HuH-7 (cell line): ENCODE measurements around the gene DNAJC15.
A peak's percentile ranks its signal among the peaks of the same experiment; 100 is the strongest.
"Not testable (repeated sequence)": the region's sequence is repeated elsewhere in the genome, so short reads cannot be mapped to it uniquely, and the experiment has no call there.

Experiments
- DNase-seq: peaks from one replicate; pipeline ENCODE4 v3.0.0; 2011; ENCODE audit warnings: low spot score

DNAJC15 gene

GRCh38 chr13:43045302-43045773 lies 22.0 kb downstream of the DNAJC15 start:
- DNase-seq, result not testable (repeated sequence)

DNA sequence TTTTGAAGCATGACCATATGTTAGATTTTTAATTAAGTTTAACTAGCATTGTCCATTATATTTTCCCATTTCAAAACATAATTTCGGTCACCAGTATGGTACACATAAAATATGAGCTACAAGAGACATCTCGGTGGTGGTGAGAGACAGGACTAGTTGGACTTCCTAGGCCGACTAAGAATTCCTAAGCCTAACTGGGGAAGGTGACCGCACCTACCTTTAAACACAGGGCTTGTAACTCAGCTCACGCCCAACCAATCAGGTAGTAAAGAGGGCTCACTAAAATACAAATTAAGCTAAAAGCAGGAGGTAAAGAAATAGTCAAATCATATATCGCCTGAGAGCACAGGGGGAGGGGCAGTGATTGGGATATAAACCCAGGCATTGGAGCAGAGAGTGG lies 22.9 kb downstream of the DNAJC15 start:
- no peak for DNase-seq

DNA sequence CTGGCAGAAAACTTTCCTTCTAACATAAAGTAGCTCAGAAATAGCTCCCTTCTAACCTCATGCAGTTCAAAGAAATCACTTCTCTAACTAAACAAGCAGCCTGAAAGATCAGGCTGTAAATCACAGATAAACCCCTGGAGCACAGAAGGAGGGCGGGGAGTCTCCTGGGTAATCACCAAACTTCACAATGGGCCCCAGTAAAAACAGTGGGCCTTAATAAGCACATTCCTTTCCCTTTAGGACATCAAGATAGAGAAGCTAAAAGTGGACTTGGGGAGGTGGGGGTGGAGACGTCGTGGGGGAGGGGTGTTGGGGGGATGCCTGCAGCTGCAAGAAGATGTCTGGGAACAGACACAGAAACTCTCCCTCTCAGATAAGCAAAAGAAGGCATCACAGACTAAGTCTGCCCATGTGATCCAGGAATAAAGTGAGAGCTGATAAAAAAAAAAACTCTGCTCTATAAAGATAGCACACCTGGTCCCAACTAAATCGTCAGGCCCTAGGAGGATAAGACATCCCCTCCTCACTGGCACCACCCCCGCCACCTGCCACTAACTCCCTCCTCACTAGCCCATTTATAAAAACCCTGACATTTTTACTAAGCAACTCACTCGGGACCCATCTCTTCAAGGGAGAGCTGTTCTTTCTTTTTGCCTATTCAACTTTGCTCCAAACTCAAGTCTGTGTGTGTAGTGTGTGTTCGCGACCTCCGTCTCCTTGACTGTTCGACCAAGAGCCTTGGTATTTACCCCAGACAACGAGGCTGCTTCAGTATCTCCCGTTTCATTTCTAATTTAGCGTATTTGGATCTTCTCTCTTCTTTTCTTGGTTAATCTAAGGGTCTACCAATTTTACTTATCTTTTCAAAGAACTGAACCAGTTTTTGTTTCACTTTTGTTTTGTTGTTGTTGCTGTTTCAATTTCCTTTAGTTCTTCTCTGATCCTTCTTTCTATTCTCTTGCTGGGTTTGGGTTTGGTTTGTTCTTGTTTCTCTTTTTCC lies 31.7 kb downstream of the DNAJC15 start:
- peak; percentile 5 for DNase-seq

GRCh38 chr13:43057653-43058317 lies 34.4 kb downstream of the DNAJC15 start:
- no peak for DNase-seq

DNA sequence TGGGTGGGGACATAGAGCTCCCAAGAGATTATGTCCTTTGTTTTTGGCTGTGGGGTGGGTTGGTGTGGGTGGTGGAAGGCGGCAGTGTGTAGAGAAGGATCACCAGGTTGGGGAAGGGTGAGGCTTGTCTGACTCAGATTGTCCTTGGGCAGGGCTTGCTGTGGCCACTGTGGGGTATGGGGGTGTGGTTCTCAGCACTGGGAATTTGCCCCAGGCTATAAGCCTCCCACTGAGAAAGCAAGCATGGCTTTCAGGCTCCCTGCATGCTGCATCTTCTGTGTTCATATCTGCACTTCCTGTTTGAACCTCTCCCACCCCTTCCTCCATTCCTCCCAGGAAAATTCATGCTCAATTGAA lies 34.9 kb downstream of the DNAJC15 start:
- DNase-seq, result no peak

DNA sequence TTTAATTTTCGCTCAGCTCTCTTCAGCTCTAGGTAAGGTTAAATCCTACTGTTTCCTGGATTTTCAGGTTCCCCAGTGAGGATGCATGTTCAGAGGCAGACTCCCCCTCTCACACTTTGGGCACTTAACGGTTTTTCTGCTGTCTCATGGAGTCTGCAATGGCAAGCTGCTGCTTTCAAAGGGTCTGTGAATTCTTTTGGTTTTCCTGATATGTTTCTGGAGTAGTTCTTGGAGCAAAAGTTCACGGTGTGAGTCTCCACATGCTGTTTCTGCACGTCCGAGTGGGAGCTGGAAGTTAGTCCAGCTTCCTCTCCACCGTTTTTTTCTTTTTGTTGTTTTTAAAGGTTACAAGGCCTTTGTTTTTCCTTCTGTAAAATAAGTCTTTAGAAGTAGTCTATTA lies 35.4 kb downstream of the DNAJC15 start:
- no peak for DNase-seq

- not testable (repeated sequence) for DNase-seq
These were observed 36.4 kb downstream of the DNAJC15 start for GRCh38 chr13:43059779-43060178.

DNA sequence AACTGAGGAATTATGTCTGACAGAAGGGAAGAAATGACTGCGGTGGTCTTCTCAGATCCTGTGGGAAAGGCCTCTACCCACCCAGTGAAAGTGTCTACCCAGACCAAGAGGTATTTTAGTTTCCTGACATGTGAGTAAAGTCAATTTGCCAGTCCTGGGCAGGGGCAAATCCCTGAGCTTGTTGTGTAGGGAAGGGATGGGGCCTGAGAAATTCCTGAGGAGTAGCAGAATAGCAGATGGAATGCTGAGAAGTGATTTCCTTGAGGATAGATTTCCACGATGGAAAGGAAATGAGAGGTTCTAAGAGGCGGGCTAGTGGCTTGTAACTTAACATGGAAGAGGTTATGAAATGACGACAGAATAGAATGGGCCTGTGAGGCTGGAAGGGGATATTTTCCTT lies 37.4 kb downstream of the DNAJC15 start:
- DNase-seq, result not testable (repeated sequence)

DNA sequence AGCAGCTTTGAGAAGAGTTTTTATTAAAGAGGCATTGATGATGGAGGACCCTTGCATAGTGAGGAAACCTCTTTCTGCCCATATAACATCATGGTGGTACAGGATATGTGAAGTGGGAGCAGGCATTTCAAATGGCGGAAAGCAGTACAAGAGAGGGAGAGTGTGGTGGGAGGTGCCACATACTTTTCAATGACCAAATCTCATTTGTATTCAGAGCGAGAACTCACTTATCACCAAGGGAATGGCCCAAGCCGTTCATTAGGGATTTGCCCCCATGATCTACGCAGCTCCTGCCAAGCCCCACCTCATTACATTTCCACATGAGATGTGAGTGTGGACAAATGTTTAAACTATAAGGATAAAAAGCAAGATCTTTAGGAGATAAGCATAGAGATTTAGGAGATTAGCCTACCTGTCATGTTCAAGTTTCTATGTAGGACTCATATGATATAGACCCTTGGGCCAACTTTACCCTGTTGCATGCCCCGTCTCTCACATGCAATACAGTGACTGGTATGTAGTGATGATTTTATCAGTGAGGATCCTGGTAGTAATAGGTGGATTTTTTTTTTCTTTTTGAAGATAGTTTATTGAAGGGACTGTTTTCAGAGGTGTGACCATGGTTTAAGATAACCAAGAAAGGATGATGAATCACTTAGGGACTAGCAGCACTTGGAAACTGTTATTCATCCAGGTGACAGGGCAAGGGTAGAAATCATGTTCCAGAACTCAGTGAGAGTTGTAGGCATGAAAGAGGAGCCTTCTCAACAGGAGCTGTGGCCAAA lies 38.3 kb downstream of the DNAJC15 start:
- no peak for DNase-seq

DNA sequence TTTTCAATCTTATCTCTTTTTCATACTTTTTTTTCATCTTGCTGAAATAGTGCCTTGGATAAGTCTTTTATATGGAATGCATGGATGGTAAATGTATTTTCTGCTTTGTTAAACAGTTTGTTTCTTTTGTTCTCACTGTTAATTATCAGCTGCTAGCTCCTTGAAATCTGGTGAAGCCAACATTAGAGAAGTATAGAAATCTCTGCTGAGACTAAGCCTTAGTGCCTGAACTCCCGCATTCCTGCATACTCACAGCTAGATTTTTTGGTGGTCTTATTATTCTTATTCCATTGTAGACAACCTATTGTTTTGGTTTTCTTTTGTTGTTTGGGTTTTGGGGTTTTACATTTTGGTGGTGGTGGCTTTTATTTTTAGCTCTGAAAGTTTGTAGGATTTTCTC lies 48.4 kb downstream of the DNAJC15 start:
- no peak for DNase-seq

GRCh38 chr13:43072394-43072793 lies 49.0 kb downstream of the DNAJC15 start:
- no peak for DNase-seq

GRCh38 chr13:43074824-43075510 lies 51.6 kb downstream of the DNAJC15 start:
- no peak for DNase-seq

DNA sequence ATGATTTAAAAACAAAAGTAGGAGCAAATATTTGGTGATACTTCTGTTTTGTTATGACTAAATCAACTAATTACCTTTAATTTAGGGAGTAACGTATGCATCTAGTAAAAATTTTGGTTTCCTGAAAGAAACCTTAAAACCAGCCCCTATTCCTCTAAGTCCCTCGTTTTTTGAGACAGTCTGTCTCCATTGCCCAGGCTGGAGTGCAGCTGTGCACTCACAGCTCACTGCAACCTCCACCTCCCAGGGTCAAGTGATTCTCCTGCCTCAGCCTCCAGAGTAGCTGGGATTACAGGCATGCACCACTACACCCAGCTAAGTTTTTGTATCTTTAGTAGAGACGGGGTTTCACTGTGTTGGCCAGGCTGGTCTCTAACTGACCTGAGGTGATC lies 52.1 kb downstream of the DNAJC15 start:
- not testable (repeated sequence) for DNase-seq

GRCh38 chr13:43077046-43077445 lies 53.7 kb downstream of the DNAJC15 start:
- DNase-seq, result no peak

DNA sequence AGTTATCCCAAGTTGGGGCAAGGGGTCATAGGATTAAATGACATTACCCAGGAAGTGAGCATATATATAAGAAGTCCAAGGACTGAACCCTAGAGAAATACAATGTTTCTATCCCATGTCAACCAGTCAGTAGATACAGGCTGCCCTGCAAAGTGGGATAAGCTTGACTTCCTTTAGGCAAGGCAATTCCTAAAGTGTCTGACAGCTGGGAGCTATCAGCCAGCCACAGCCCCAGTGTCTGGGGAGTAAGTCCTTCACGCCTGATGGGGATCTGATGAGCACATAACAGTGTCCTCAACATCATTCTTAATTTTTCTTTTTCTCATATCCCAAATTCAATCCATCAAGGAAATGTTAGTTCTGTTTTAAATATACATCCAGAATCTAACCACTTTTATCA lies 54.1 kb downstream of the DNAJC15 start:
- no peak for DNase-seq

DNA sequence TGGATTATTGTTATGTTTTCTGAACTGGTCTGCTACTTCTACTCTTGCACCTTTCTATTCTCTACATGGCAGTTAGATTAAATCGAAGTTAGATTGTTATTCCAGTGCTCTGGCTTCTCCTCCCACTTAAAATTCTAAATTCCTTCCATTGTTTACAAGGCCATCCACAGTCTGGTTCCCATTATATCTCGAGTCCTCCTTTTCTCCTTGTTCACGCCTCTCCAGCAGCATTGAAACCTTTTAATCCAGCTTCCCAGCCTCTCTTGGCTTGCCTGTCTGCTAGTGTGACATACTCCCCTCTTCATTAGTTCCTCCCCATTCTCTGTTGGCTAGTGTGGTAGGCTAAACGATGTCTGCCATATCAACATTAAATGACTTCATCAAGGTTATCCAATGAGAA lies 54.5 kb downstream of the DNAJC15 start:
- DNase-seq, result no peak

- DNase-seq, result no peak
These were observed 55.0 kb downstream of the DNAJC15 start for GRCh38 chr13:43078399-43078798.

- DNase-seq, result no peak
These were observed 56.1 kb downstream of the DNAJC15 start for GRCh38 chr13:43079392-43079931.

DNA sequence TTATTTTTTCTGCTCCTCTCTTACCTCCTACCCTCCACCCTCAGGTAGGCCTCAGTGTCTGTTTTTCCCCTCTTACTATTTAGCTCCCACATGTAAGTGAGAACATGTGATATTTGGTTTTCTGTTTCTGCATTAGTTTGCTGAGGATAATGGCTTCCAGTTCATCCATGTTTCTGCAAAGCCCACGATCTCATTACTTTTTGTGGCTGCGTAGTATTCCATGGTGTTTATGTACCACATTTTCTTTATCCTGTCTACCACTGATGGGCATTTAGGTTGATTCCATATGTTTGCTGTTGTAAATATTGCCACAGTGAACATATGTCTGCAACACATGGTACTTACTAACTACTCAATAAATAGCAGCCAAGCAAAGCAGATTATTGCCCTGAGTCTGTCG lies 56.8 kb downstream of the DNAJC15 start:
- no peak for DNase-seq

GRCh38 chr13:43081866-43082265 lies 58.5 kb downstream of the DNAJC15 start:
- no peak for DNase-seq

DNA sequence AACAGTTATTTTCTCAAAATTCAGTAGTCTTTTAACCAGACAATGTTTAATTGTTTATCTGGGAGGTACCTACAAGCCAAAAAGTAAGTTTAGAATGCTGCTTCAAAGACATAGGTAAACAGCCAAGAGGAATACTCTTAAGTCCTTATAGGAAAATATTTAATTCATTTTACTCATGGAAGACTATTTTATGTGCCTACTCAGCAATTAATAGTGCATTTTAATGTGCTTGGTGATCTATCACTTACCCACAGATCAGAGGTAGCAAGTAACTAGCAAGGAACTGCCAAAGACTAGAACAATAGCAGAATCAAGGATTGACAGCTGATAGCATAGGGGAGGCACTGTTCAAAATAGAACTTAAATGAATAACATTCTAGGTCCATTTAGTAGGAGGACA lies 60.4 kb downstream of the DNAJC15 start:
- no peak for DNase-seq

DNA sequence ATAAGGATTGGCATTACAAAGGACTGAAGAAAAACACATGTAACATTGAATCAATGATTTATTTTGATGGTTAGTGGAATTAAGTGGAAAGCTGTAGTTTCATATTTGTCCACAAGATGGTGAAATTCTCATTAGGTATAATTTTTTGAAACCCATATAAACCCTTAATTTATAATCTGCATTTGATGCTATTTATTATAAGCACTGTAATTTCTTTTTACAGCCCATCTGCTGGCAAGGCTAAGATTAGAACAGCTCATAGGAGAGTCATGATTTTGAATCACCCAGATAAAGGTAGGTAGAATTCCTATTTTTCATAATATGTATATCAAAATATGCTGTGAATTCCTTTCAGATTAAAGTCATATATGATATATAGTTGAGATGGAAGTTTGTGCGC lies 62.2 kb downstream of the DNAJC15 start:
- DNase-seq, result no peak
